ENCODE data around the gene CNBD2.
A peak's percentile ranks its signal among the peaks of the same experiment; 100 is the strongest.

DNA sequence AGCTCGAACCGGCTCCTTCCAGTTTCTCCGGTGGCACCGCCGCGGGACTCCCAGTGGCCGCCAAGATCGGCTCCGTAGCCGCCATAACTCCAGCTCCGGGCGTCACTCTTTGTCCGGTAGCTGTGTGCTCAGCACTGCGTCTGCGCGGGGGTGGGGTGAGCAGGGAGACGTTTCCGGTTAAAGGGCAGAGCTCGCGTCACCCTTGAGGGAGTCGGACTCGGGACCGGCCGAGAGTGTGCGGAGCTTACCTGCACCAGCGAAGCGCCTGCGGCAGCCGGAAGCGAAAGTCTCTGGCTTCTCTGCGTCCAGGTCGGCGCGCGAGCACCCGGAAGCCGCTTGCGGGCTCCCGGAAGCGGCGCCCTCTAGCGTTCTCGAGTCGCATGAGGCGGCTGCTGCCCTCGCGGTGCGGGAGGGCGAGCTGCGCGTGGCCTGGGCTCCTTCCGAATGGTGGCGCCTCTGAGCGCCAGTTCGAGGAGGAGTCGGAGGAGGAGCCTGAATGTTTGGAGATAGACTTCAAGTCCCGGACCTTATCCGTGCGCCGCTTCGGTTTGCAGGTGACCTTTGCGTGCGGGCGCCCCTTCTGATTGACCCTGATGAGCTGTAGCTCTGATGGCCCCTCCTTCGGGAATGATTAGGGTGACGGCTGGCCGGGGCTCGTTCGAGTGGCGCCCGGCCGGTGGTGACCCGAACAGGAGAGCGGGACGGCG, 14.0 kb upstream of the CNBD2 start, which contains the start of gene SCAND1:
- no peak for TF ChIP-seq CREB5 (CRISPR knock-in tag; IDR thresholded peaks at IDR 0.05; ENCODE audit: low read depth)
- TF ChIP-seq ESRRG (CRISPR knock-in tag; IDR thresholded peaks at IDR 0.05) = no peak
- no peak for TF ChIP-seq ARNTL (CRISPR knock-in tag; IDR thresholded peaks at IDR 0.05; ENCODE audit: borderline replicate concordance, low read depth)
- TF ChIP-seq PATZ1 (CRISPR knock-in tag; IDR thresholded peaks at IDR 0.05; ENCODE audit: borderline replicate concordance) = peak; percentile 54; the same call in 1 of the 2 replicates
- TF ChIP-seq TOX (CRISPR knock-in tag; IDR thresholded peaks at IDR 0.05; ENCODE audit: borderline replicate concordance) = no peak
- no peak for TF ChIP-seq RARB (CRISPR knock-in tag; IDR thresholded peaks at IDR 0.05)
- TF ChIP-seq, protein P1, sequence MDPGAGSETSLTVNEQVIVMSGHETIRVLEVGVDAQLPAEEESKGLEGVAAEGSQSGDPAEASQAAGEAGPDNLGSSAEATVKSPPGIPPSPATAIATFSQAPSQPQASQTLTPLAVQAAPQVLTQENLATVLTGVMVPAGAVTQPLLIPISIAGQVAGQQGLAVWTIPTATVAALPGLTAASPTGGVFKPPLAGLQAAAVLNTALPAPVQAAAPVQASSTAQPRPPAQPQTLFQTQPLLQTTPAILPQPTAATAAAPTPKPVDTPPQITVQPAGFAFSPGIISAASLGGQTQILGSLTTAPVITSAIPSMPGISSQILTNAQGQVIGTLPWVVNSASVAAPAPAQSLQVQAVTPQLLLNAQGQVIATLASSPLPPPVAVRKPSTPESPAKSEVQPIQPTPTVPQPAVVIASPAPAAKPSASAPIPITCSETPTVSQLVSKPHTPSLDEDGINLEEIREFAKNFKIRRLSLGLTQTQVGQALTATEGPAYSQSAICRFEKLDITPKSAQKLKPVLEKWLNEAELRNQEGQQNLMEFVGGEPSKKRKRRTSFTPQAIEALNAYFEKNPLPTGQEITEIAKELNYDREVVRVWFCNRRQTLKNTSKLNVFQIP (CRISPR knock-in tag; IDR thresholded peaks at IDR 0.05; ENCODE audit: borderline replicate concordance, low read depth) = no peak
- TF ChIP-seq TCF4 (CRISPR knock-in tag; IDR thresholded peaks at IDR 0.05; ENCODE audit: borderline replicate concordance) = no peak

All from SK-N-SH treated with all-trans-retinoic acid at 6 μM for 48 hours (cell line).